Endothelial cell (in vitro differentiated cells): ENCODE results near the gene BORCS5. TPM values are rescaled to one million over a fixed set of nuclear protein-coding genes. Genes with fewer than 3 reads are reported as not detected.

Source experiments
- DNase-seq: peaks from one replicate; pipeline ENCODE4 v3.0.0; 2021; ENCODE audit warnings: low spot score
- H3K27ac Mint-ChIP-seq: one replicate; pipeline ENCODE4 v1.8.0; 2021; ENCODE audit warnings: mixed read lengths, inconsistent platforms; ENCODE audit not compliant: unreplicated experiment
- H3K27me3 Mint-ChIP-seq: one replicate; pipeline ENCODE4 v1.8.0; 2021; ENCODE audit warnings: mild to moderate bottlenecking, moderate library complexity, mixed read lengths, inconsistent platforms; ENCODE audit not compliant: unreplicated experiment
- H3K36me3 Mint-ChIP-seq: one replicate; pipeline ENCODE4 v1.8.0; 2021; ENCODE audit warnings: mild to moderate bottlenecking, low read depth, mixed read lengths, inconsistent platforms; ENCODE audit not compliant: unreplicated experiment
- H3K4me1 Mint-ChIP-seq: one replicate; pipeline ENCODE4 v1.8.0; 2021; ENCODE audit warnings: mild to moderate bottlenecking, mixed read lengths, inconsistent platforms; ENCODE audit not compliant: unreplicated experiment
- H3K4me3 Mint-ChIP-seq: one replicate; pipeline ENCODE4 v1.8.0; 2021; ENCODE audit warnings: mild to moderate bottlenecking, mixed read lengths, inconsistent platforms; ENCODE audit not compliant: unreplicated experiment
- H3K9me3 Mint-ChIP-seq: one replicate; pipeline ENCODE4 v1.8.0; 2021; ENCODE audit warnings: mixed read lengths, inconsistent platforms; ENCODE audit not compliant: unreplicated experiment
- total RNA-seq: library from RNA; stranded (reverse); fragmentation: NEBNext Ultra II Directional; extraction: Animal tissue kit (Norgen Biotek cat#: 25700); gene quantifications from one replicate; pipeline ENCODE4 v1.2.1, GENCODE V29; 2021; ENCODE audit not compliant: unreplicated experiment
- TF ChIP-seq, protein P1 (sequence below): fragments of 200-600 bp; sonication (generic); IDR thresholded peaks from one replicate; pipeline ENCODE4 v1.5.0; 2021; ENCODE audit warnings: antibody characterized with exemption; ENCODE audit not compliant: unreplicated experiment

Gene BORCS5
- total RNA-seq, 1 donor from 2014 or later: 10.4 TPM

- no peak overlapping the region for H3K27ac Mint-ChIP-seq
- TF ChIP-seq, protein P1, sequence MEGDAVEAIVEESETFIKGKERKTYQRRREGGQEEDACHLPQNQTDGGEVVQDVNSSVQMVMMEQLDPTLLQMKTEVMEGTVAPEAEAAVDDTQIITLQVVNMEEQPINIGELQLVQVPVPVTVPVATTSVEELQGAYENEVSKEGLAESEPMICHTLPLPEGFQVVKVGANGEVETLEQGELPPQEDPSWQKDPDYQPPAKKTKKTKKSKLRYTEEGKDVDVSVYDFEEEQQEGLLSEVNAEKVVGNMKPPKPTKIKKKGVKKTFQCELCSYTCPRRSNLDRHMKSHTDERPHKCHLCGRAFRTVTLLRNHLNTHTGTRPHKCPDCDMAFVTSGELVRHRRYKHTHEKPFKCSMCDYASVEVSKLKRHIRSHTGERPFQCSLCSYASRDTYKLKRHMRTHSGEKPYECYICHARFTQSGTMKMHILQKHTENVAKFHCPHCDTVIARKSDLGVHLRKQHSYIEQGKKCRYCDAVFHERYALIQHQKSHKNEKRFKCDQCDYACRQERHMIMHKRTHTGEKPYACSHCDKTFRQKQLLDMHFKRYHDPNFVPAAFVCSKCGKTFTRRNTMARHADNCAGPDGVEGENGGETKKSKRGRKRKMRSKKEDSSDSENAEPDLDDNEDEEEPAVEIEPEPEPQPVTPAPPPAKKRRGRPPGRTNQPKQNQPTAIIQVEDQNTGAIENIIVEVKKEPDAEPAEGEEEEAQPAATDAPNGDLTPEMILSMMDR: no peak
- H3K27me3 Mint-ChIP-seq: no peaks in the 10 kb centered on the region
- no peaks in the 10 kb centered on the region for H3K9me3 Mint-ChIP-seq
- peaks cover 7% of the 10 kb centered on the region for H3K4me1 Mint-ChIP-seq
- DNase-seq: no peak
- H3K36me3 Mint-ChIP-seq: no peaks in the 10 kb centered on the region
- H3K4me3 Mint-ChIP-seq: no peak overlapping the region
Observed at GRCh38 chr12:12450043-12450471, 93.2 kb downstream of the BORCS5 start.

GRCh38 chr12:12451098-12451497, 94.2 kb downstream of the BORCS5 start:
- no peak for DNase-seq
- Mint-ChIP-seq H3K4me1 (peaks cover 7% of the 10 kb centered on the region), H3K36me3 (no peaks in the 10 kb centered on the region), H3K27ac (no peak overlapping the region), H3K4me3 (no peak overlapping the region), H3K9me3 (no peaks in the 10 kb centered on the region), H3K27me3 (peaks cover 2% of the 10 kb centered on the region)
- TF ChIP-seq, protein P1: no peak

GRCh38 chr12:12452326-12452902, 95.5 kb downstream of the BORCS5 start:
- no peak overlapping the region for H3K4me3 Mint-ChIP-seq
- no peak overlapping the region for H3K27ac Mint-ChIP-seq
- no peaks in the 10 kb centered on the region for H3K9me3 Mint-ChIP-seq
- no peaks in the 10 kb centered on the region for H3K4me1 Mint-ChIP-seq
- no peak for DNase-seq
- peaks cover 2% of the 10 kb centered on the region for H3K27me3 Mint-ChIP-seq
- no peaks in the 10 kb centered on the region for H3K36me3 Mint-ChIP-seq
- TF ChIP-seq, protein P1: no peak

DNA sequence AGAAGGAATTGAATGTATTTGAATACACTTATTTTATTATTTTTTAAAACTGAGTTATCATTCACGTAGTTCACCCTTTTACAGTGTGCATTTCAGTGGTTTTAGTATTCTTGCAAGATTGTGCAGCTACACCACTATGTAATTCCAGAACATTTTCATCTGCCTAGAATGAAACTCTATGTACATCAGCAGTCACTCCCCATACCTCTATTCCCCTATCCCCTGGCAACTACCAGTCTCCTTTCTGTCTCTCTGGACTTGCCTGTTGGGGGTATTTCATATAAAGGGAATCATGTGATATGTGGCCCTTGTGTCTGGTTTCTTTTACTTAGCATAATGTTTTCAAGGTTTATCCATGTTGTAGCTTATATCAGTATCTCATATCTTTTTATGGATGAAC, 96.8 kb downstream of the BORCS5 start:
- TF ChIP-seq, protein P1: no peak
- DNase-seq: no peak
- no peak overlapping the region for H3K27ac Mint-ChIP-seq
- H3K9me3 Mint-ChIP-seq: no peaks in the 10 kb centered on the region
- no peak overlapping the region for H3K4me3 Mint-ChIP-seq
- no peaks in the 10 kb centered on the region for H3K4me1 Mint-ChIP-seq
- peaks cover 2% of the 10 kb centered on the region for H3K27me3 Mint-ChIP-seq
- no peaks in the 10 kb centered on the region for H3K36me3 Mint-ChIP-seq

- Mint-ChIP-seq H3K36me3 (no peaks in the 10 kb centered on the region), H3K4me1 (no peaks in the 10 kb centered on the region), H3K4me3 (no peak overlapping the region), H3K9me3 (no peaks in the 10 kb centered on the region), H3K27me3 (peaks cover 2% of the 10 kb centered on the region), H3K27ac (no peak overlapping the region)
- no peak for DNase-seq
- TF ChIP-seq, protein P1: no peak
Observed at GRCh38 chr12:12454315-12454714, 97.4 kb downstream of the BORCS5 start.
